ENCODE results near the gene PITX3. TPM values are rescaled to one million over a fixed set of nuclear protein-coding genes. Genes with fewer than 3 reads are reported as not detected.

PITX3 gene
- total RNA-seq, 1 donor from 2014 or later = not detected

GRCh38 chr10:102242118-102242485 is 790 bp upstream of the PITX3 start:
- H3K27me3 Mint-ChIP-seq (ENCODE audit: unreplicated experiment) = peaks cover 17% of the 10 kb centered on the region
- peak overlapping the region; percentile 82 for H3K4me3 Mint-ChIP-seq (ENCODE audit: unreplicated experiment)
- no peak for TF ChIP-seq CTCF (IDR thresholded peaks at IDR 0.05; ENCODE audit: unreplicated experiment)
- no peak overlapping the region for H3K27ac Mint-ChIP-seq (ENCODE audit: unreplicated experiment)
- peaks cover 35% of the 10 kb centered on the region for H3K4me1 Mint-ChIP-seq (ENCODE audit: unreplicated experiment)
- H3K9me3 Mint-ChIP-seq (ENCODE audit: unreplicated experiment) = no peaks in the 10 kb centered on the region
- no peak for DNase-seq (ENCODE audit: low spot score)
- peaks cover 4% of the 10 kb centered on the region for H3K36me3 Mint-ChIP-seq (ENCODE audit: low read depth, unreplicated experiment)

- peaks cover 4% of the 10 kb centered on the region for H3K36me3 Mint-ChIP-seq (ENCODE audit: low read depth, unreplicated experiment)
- peak overlapping the region; percentile 87 for H3K4me3 Mint-ChIP-seq (ENCODE audit: unreplicated experiment)
- peak; percentile 16 for DNase-seq (ENCODE audit: low spot score)
- peaks cover 23% of the 10 kb centered on the region for H3K27me3 Mint-ChIP-seq (ENCODE audit: unreplicated experiment)
- peaks cover 25% of the 10 kb centered on the region for H3K4me1 Mint-ChIP-seq (ENCODE audit: unreplicated experiment)
- H3K27ac Mint-ChIP-seq (ENCODE audit: unreplicated experiment) = no peak overlapping the region
- TF ChIP-seq CTCF (IDR thresholded peaks at IDR 0.05; ENCODE audit: unreplicated experiment) = no peak
- H3K9me3 Mint-ChIP-seq (ENCODE audit: unreplicated experiment) = no peaks in the 10 kb centered on the region
These were observed 274 bp downstream of the PITX3 start for GRCh38 chr10:102241032-102241443.

- DNase-seq (ENCODE audit: low spot score) = no peak
- H3K27me3 Mint-ChIP-seq (ENCODE audit: unreplicated experiment) = peaks cover 24% of the 10 kb centered on the region
These were observed 763 bp downstream of the PITX3 start for GRCh38 chr10:102240467-102241031.

GRCh38 chr10:102237711-102238252 is 3.5 kb downstream of the PITX3 start:
- no peak for DNase-seq (ENCODE audit: low spot score)
- Mint-ChIP-seq H3K9me3 (ENCODE audit: unreplicated experiment) (no peaks in the 10 kb centered on the region), H3K4me3 (ENCODE audit: unreplicated experiment) (no peak overlapping the region), H3K27ac (ENCODE audit: unreplicated experiment) (no peak overlapping the region), H3K4me1 (ENCODE audit: unreplicated experiment) (peaks cover 16% of the 10 kb centered on the region), H3K27me3 (ENCODE audit: unreplicated experiment) (peaks cover 26% of the 10 kb centered on the region), H3K36me3 (ENCODE audit: low read depth, unreplicated experiment) (peaks cover 4% of the 10 kb centered on the region)
- TF ChIP-seq CTCF (IDR thresholded peaks at IDR 0.05; ENCODE audit: unreplicated experiment) = no peak

More at GRCh38 chr10:102240467-102241031, 763 bp downstream of the PITX3 start:
- Mint-ChIP-seq H3K36me3 (ENCODE audit: low read depth, unreplicated experiment) (peaks cover 4% of the 10 kb centered on the region), H3K9me3 (ENCODE audit: unreplicated experiment) (no peaks in the 10 kb centered on the region), H3K4me3 (ENCODE audit: unreplicated experiment) (peak overlapping the region; percentile 87), H3K4me1 (ENCODE audit: unreplicated experiment) (peaks cover 23% of the 10 kb centered on the region), H3K27ac (ENCODE audit: unreplicated experiment) (no peak overlapping the region)
- TF ChIP-seq CTCF (IDR thresholded peaks at IDR 0.05; ENCODE audit: unreplicated experiment) = no peak

GRCh38 chr10:102236006-102236405 is 5.3 kb downstream of the PITX3 start:
- no peaks in the 10 kb centered on the region for H3K9me3 Mint-ChIP-seq (ENCODE audit: unreplicated experiment)
- no peak overlapping the region for H3K4me3 Mint-ChIP-seq (ENCODE audit: unreplicated experiment)
- no peak for TF ChIP-seq CTCF (IDR thresholded peaks at IDR 0.05; ENCODE audit: unreplicated experiment)
- H3K4me1 Mint-ChIP-seq (ENCODE audit: unreplicated experiment) = peaks cover 12% of the 10 kb centered on the region
- DNase-seq (ENCODE audit: low spot score) = no peak
- H3K27ac Mint-ChIP-seq (ENCODE audit: unreplicated experiment) = no peak overlapping the region
- no peaks in the 10 kb centered on the region for H3K36me3 Mint-ChIP-seq (ENCODE audit: low read depth, unreplicated experiment)
- H3K27me3 Mint-ChIP-seq (ENCODE audit: unreplicated experiment) = peaks cover 25% of the 10 kb centered on the region

Data from endothelial cell (in vitro differentiated cells).